Body of pancreas (tissue), 4 donors: ENCODE data around the gene NEK3.

Source experiments
- CTCF ChIP-seq, 7 experiments: fragments of 450-650 bp in 4 of 7; fragments of 200-600 bp in 3 of 7; sonication (generic) in 3 of 7; IDR thresholded peaks; one replicate each; pipeline ENCODE4 v1.5.1; 2016 to 2019; ENCODE audit warnings: antibody characterized with exemption in 7 of 7
- POLR2A ChIP-seq, 3 donors: fragments of 450-650 bp; IDR thresholded peaks; one replicate each; pipeline ENCODE4 v1.6.1; 2016; ENCODE audit warnings: antibody characterized with exemption in 3 of 3, mild to moderate bottlenecking in 2 of 3

- TF ChIP-seq CTCF (IDR thresholded peaks at IDR 0.05) (no peak), POLR2A (IDR thresholded peaks at IDR 0.05) (no peak)
These were observed 28.8 kb downstream of the NEK3 start for GRCh38 chr13:52130641-52131040.
